DOHH2 (cell line): ENCODE measurements around the gene GNLY.

Experiments
- EZH2phosphoT487 ChIP-seq: fragments of 200-600 bp; sonication (generic); IDR thresholded peaks from 2 replicates; pipeline ENCODE4 v1.6.1; 2017; ENCODE audit warnings: borderline replicate concordance, mild to moderate bottlenecking, antibody characterized with exemption, low read length, moderate library complexity, mixed read lengths
- TF ChIP-seq, protein P1 (sequence below): fragments of 200-600 bp; sonication (generic); IDR thresholded peaks from one replicate; pipeline ENCODE4 v1.5.1; 2014; ENCODE audit warnings: antibody characterized with exemption, mild to moderate bottlenecking, low read depth, low read length; ENCODE audit not compliant: poor library complexity, severe bottlenecking

DNA sequence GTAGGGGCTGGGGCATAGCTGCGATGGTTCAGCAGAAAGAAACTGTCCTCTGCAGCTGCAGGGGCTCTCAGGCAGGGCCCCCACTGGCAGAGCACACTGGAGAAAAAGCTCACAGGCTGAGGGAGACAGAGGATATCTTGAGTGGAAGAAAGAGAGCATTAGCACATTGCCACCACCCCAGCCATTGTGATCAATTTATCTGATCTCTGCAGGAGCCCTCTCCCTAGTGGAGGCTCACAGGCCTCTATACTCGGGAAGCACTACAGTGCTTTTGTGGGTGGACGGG lies 25.4 kb upstream of the GNLY start:
- TF ChIP-seq, protein P1, sequence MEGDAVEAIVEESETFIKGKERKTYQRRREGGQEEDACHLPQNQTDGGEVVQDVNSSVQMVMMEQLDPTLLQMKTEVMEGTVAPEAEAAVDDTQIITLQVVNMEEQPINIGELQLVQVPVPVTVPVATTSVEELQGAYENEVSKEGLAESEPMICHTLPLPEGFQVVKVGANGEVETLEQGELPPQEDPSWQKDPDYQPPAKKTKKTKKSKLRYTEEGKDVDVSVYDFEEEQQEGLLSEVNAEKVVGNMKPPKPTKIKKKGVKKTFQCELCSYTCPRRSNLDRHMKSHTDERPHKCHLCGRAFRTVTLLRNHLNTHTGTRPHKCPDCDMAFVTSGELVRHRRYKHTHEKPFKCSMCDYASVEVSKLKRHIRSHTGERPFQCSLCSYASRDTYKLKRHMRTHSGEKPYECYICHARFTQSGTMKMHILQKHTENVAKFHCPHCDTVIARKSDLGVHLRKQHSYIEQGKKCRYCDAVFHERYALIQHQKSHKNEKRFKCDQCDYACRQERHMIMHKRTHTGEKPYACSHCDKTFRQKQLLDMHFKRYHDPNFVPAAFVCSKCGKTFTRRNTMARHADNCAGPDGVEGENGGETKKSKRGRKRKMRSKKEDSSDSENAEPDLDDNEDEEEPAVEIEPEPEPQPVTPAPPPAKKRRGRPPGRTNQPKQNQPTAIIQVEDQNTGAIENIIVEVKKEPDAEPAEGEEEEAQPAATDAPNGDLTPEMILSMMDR, result no peak
- no peak for TF ChIP-seq EZH2phosphoT487
